Measurements from ENCODE around the gene DUSP10.

DNA sequence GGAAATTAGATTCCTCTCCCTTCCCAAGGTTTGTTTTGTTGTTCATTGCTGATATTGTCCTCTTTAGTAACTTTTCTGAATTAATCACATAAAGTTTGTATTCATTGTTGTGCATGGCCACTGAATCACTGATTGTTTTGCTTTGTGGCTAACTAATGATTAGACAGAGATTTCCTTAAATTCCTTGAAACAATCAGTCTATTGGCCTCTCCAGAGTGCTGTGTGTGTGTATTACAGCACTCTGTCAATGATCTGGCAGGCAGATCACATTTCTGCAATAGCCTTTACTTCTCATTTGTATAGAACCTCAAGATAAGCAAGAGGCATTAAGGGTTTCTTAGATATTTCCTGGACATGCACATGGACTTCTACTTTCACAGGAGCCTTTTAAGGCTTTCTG, 78.6 kb downstream of the DUSP10 start:
- TF ChIP-seq POLR2AphosphoS5 (IDR thresholded peaks at IDR 0.05) (no peak), CTCF (IDR thresholded peaks at IDR 0.05) (no peak)
